ENCODE results near the gene PRSS1.
"Not testable (repeated sequence)": the region's sequence is repeated elsewhere in the genome, so short reads cannot be mapped to it uniquely, and the experiment has no call there.

PRSS1 gene

DNA sequence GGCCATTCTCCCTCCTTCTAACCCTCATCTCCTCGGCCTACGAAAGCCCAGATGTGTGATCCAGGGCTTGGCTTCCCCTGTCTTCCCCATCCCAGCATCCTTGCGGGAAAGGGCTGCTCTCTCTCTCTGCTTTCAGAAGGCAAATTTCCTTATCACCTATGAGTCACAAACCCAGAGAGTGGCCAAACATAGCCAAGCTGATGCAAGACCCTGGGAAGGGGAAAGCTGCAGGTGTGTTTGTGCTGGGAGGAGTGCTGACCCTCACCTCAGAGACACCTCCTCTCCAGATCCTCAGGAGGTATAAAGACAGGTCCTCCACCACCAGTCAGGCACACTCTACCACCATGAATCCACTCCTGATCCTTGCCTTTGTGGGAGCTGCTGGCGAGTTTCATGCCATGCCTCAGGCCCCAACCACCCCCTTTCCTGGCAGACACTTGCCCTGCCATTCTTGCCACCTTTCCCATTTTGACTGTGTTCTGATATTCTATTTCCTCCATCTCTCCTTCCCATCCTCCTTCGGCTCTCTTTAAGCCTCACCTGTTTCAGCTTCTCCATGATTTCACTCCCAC lies 10.9 kb downstream of the PRSS1 start:
- TF ChIP-seq, protein P1, sequence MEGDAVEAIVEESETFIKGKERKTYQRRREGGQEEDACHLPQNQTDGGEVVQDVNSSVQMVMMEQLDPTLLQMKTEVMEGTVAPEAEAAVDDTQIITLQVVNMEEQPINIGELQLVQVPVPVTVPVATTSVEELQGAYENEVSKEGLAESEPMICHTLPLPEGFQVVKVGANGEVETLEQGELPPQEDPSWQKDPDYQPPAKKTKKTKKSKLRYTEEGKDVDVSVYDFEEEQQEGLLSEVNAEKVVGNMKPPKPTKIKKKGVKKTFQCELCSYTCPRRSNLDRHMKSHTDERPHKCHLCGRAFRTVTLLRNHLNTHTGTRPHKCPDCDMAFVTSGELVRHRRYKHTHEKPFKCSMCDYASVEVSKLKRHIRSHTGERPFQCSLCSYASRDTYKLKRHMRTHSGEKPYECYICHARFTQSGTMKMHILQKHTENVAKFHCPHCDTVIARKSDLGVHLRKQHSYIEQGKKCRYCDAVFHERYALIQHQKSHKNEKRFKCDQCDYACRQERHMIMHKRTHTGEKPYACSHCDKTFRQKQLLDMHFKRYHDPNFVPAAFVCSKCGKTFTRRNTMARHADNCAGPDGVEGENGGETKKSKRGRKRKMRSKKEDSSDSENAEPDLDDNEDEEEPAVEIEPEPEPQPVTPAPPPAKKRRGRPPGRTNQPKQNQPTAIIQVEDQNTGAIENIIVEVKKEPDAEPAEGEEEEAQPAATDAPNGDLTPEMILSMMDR (IDR thresholded peaks at IDR 0.05; ENCODE audit: low read depth, low read length), result no peak

DNA sequence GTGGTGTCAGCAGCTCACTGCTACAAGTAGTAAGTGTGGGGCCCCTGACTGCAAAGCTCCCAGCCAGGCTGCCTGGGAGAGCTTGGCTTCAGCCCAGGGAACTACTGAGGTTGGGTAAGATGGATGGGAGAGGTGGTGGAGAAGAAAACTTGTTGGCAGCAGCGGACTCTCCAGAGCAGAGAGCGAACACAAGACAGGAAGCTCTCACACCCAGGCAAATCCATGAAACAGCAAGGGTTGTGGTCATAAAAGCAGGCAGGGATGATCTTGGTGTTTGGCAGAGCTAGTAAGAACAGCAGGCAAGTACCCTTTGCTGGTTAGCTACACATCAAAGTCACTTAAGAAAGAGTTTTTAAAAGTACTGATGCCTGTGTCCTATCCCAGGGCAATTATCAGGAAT lies 12.3 kb downstream of the PRSS1 start:
- not testable (repeated sequence) for H3K4me3 ChIP-seq (ENCODE audit: low read depth, low read length)

More for the DNA sequence above, 10.9 kb downstream of the PRSS1 start:
- H3K4me3 ChIP-seq (ENCODE audit: low read depth, low read length), result no peak overlapping the region

DNA sequence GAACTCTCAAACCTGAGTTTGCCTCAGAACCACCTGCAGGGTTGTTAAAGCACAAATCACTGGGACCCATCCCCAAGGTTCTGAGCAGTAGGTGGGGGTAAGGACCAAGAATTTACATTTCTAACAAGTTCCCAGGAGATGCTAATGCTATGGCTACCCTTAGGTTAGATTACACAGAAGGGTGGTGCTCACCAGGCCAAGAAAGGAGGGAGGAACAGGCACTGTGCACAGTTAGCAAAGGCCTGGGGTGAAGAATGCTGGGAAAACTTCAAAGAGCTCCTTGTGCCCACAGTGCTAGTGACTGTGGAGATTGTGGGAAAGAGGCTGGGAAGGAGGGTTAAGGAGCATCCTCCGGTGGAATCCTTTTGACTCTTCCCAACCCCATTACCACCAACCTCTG lies 12.8 kb downstream of the PRSS1 start:
- no peak overlapping the region for H3K4me3 ChIP-seq (ENCODE audit: low read depth, low read length)
- TF ChIP-seq, protein P1 (IDR thresholded peaks at IDR 0.05; ENCODE audit: low read depth, low read length), result no peak

DNA sequence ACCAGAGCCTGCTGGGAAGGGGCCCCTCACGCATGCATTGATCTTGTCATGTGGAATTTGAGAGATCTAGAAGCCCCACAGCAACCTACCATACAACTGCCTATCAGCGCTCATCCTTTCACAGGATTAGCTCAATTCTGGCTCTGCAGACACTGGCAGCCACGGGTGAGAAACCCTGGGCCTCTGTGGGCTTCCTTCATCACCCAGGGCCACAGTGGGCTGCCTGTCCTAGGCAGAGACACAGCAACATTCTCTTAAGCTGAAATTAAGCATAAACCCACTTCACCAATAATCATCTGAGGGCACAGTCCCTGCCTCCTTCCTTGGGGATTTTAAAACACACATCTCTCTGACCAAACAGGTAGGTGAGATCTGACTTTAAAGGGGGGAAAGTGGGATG lies 18.2 kb downstream of the PRSS1 start:
- TF ChIP-seq, protein P1 (IDR thresholded peaks at IDR 0.05; ENCODE audit: low read depth, low read length), result no peak
- no peak overlapping the region for H3K4me3 ChIP-seq (ENCODE audit: low read depth, low read length)

DNA sequence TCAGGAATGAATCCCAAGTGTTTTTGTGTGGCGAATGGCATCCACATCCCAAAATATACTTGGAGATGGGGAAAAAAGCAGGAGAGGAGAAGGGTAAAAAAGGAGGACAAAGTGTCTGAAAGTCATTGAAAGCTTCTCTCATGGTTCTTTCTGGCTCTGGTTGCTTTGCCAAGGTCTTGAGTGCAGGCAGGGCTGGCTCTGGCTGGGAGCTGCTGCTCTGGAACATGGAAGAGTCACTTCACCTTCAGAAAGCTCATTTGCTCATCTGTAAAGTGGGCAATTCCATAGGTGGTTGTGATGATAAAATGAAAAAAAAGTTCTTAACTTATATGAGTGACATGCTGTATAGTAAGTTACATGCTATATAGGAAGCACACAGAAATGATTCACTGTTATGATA lies 18.6 kb downstream of the PRSS1 start:
- TF ChIP-seq, protein P1 (IDR thresholded peaks at IDR 0.05; ENCODE audit: low read depth, low read length), result no peak
- H3K4me3 ChIP-seq (ENCODE audit: low read depth, low read length), result no peak overlapping the region

DNA sequence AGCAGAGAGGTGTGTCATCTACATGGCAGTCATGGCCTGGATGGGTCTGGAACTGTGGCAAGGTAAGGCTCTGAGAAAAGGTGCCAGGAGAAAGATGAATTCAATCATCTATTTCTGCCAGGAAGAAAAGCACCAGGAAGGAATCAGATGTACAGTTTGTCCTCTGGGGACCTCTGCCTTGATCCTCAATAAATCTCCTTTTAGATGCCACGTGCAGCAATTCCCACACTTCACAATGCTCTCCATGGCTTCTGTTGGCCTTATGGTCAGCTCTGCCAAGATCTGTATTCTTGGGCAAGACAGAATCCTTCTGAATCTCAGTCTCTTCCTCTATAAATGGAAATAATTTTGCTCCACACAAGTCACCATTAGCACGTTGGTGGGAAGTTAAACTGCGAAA lies 19.6 kb downstream of the PRSS1 start:
- not testable (repeated sequence) for H3K4me3 ChIP-seq (ENCODE audit: low read depth, low read length)

DNA sequence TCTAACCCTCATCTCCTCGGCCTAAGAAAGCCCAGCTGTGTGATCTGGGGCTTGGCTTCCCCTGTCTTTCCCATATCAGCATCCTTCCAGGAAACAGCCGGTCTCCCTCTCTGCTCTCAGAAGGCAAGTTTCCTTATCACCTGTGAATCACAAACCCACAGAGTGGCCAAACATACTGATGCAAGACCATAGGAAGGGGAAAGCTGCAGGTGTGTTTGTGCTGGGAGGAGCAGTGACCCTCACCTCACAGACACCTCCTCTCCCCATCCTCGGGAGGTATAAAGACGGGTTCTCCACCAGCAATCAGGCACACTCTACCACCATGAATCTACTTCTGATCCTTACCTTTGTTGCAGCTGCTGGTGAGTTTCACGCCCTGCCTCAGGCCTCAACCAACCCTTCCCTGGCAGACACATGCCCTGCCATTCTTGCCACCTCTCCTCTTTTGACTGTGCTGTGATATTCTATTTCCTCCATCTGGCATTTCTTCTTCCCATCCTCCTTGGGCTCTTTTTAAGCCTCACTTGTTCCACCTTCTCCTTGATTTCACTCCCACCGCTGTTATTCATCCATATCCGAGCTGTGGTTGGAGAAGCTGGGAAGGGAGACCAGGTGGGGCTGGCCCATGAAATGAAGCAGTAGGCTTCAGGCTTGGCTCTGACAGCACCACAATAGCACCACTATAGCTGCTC lies 21.5 kb downstream of the PRSS1 start, which contains the start of gene PRSS2:
Gene PRSS2 (plus strand): TSS at position 310 of the 692 bp plus-strand sequence. CDS start 13 bp downstream, at position 323.
- TF ChIP-seq, protein P1 (IDR thresholded peaks at IDR 0.05; ENCODE audit: low read depth, low read length), result no peak
- H3K4me3 ChIP-seq (ENCODE audit: low read depth, low read length), result no peak within 1 kb of the TSS

DNA sequence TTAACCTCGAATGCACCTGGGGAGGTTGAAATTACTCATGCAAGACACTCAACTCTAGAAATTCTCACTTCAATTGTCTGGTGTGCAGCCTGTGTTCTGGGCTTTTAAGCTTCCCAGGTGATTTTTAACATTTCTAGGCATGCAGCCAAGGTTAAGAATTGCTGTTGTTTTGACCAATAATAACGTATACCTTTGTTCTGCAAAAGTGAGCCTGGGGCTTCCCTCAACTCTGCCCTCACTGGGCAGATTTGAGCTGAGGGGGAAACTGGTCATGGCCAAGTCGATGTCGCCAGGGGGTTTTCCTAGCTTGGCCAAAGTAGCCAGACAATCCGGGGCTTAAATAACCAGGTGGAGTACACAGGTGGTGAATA lies 22.1 kb downstream of the PRSS1 start:
- TF ChIP-seq, protein P1 (IDR thresholded peaks at IDR 0.05; ENCODE audit: low read depth, low read length), result no peak
- no peak overlapping the region for H3K4me3 ChIP-seq (ENCODE audit: low read depth, low read length)
